GM18499 (cell line): ENCODE results near the gene UNKL.
"Not testable (repeated sequence)": the region's sequence is repeated elsewhere in the genome, so short reads cannot be mapped to it uniquely, and the experiment has no call there.

Experiments
- ATAC-seq: cut with Tn5 transposase; IDR thresholded peaks from one replicate; pipeline ENCODE4 v1.9.1; 2021; ENCODE audit warnings: moderate number of reproducible peaks; ENCODE audit not compliant: insufficient read depth, unreplicated experiment

UNKL gene

GRCh38 chr16:1446296-1447080 is 32.0 kb upstream of the UNKL start:
- ATAC-seq = no peak

GRCh38 chr16:1445518-1446203 is 31.2 kb upstream of the UNKL start:
- ATAC-seq = no peak

GRCh38 chr16:1444730-1445517 is 30.4 kb upstream of the UNKL start:
- ATAC-seq = no peak

GRCh38 chr16:1443980-1444729 is 29.7 kb upstream of the UNKL start, which contains the start of gene CCDC154:
Gene CCDC154, minus strand, starts transcription at chr16:1444556. Its CDS starts 234 bp downstream, at chr16:1444322.
- no peak for ATAC-seq

- ATAC-seq = no peak
Measured at GRCh38 chr16:1443403-1443973, 29.0 kb upstream of the UNKL start.

- ATAC-seq = no peak
Measured at GRCh38 chr16:1442697-1443096, 28.2 kb upstream of the UNKL start.

GRCh38 chr16:1441391-1441829 is 26.9 kb upstream of the UNKL start:
- no peak for ATAC-seq

- ATAC-seq = not testable (repeated sequence)
Measured at GRCh38 chr16:1439699-1440074, 25.2 kb upstream of the UNKL start.

GRCh38 chr16:1439058-1439698 is 24.7 kb upstream of the UNKL start:
- ATAC-seq = no peak

- ATAC-seq = no peak
Measured at GRCh38 chr16:1438229-1439057, 23.9 kb upstream of the UNKL start.

GRCh38 chr16:1437606-1438005 is 23.1 kb upstream of the UNKL start:
- ATAC-seq = no peak

GRCh38 chr16:1436731-1437355 is 22.3 kb upstream of the UNKL start:
- no peak for ATAC-seq

GRCh38 chr16:1435921-1436697 is 21.6 kb upstream of the UNKL start:
- no peak for ATAC-seq

- ATAC-seq = no peak
Measured at GRCh38 chr16:1434644-1435592, 20.4 kb upstream of the UNKL start.

GRCh38 chr16:1433756-1434155 is 19.3 kb upstream of the UNKL start:
- no peak for ATAC-seq

GRCh38 chr16:1433263-1433560 is 18.7 kb upstream of the UNKL start:
- ATAC-seq = no peak
